ENCODE measurements around the gene GSTT2B. TPM values are rescaled to one million over a fixed set of nuclear protein-coding genes. Genes with fewer than 3 reads are reported as not detected.

The GSTT2B gene
- total and polyA plus RNA-seq, 2 donors (not counting 3 experiments of a cell fraction or from before 2014, with no cell fraction given): 33.6 to 36.1 TPM

DNA sequence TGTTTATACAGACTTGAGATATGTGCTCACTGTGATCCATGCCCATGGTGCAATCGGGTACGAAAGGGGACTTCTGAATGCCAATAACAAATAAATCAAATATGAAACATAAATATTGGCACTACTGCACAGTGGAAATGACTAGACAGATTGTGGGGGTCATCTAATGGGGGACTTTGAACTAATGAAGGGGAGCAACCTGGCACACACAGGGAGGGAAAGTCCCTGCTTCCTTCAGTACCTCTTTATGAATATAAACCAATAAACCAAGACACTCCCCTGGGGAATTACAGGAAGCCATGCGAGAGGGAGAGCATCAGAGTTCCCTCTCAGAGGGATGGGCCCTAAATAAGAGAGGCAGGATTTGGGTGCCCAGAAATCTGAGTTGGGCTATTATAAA, 45.7 kb downstream of the GSTT2B start:
- H3K4me1 ChIP-seq (ENCODE audit: control insufficient read depth, extremely low read depth, insufficient read depth, low read length): peaks cover 12% of the 10 kb centered on the region
- TF ChIP-seq, protein P1, sequence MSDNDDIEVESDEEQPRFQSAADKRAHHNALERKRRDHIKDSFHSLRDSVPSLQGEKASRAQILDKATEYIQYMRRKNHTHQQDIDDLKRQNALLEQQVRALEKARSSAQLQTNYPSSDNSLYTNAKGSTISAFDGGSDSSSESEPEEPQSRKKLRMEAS (IDR thresholded peaks at IDR 0.05; ENCODE audit: insufficient read depth, insufficient read length): no peak
- TF ChIP-seq GATA2 (IDR thresholded peaks at IDR 0.05; ENCODE audit: insufficient read depth, insufficient read length, low read depth, low read length) (no peak), POLR2AphosphoS5 (IDR thresholded peaks at IDR 0.05; ENCODE audit: insufficient read depth, low read depth, low read length) (no peak), FOS (IDR thresholded peaks at IDR 0.05; ENCODE audit: borderline replicate concordance, insufficient read depth, low read length) (no peak), MYC (IDR thresholded peaks at IDR 0.05; ENCODE audit: low read depth, low read length) (no peak), JUN (IDR thresholded peaks at IDR 0.05; ENCODE audit: borderline replicate concordance, insufficient read depth, insufficient read length, low read depth) (no peak), POLR2A (IDR thresholded peaks at IDR 0.05; ENCODE audit: low read depth, low read length) (no peak), EZH2 (IDR thresholded peaks at IDR 0.05; ENCODE audit: borderline replicate concordance, low read depth, low read length, severe bottlenecking) (no peak)
- TF ChIP-seq, protein P2, sequence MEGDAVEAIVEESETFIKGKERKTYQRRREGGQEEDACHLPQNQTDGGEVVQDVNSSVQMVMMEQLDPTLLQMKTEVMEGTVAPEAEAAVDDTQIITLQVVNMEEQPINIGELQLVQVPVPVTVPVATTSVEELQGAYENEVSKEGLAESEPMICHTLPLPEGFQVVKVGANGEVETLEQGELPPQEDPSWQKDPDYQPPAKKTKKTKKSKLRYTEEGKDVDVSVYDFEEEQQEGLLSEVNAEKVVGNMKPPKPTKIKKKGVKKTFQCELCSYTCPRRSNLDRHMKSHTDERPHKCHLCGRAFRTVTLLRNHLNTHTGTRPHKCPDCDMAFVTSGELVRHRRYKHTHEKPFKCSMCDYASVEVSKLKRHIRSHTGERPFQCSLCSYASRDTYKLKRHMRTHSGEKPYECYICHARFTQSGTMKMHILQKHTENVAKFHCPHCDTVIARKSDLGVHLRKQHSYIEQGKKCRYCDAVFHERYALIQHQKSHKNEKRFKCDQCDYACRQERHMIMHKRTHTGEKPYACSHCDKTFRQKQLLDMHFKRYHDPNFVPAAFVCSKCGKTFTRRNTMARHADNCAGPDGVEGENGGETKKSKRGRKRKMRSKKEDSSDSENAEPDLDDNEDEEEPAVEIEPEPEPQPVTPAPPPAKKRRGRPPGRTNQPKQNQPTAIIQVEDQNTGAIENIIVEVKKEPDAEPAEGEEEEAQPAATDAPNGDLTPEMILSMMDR (IDR thresholded peaks at IDR 0.05; ENCODE audit: extremely low read depth in 1 of 2, insufficient read depth in 1 of 2, low read depth in 1 of 2, low read length in 2 of 2): no peak
- BruUV-seq (replicated peaks): no TSS peak
- no peaks in the 10 kb centered on the region for H3K79me2 ChIP-seq (ENCODE audit: control insufficient read depth, insufficient read depth, low read length)
- no peak overlapping the region for H3K27ac ChIP-seq (ENCODE audit: insufficient read depth, low read depth, low read length)
- intact Hi-C loops (cut with micrococcal nuclease): loop anchor here (2.0 kb wide), 1 partner anchor 14 kb away; no protein-coding TSS in a partner anchor
- no peak overlapping the region for H3K4me3 ChIP-seq (replicated peaks in 1 of 3; ENCODE audit: insufficient read depth in 1 of 3, low read depth in 1 of 3, low read length in 3 of 3)
- dilution Hi-C loops (cut with MboI; ENCODE audit: extremely low pct_ligation_motif_present, low sequenced_read_pairs): no loop called here
- H3K4me2 ChIP-seq (ENCODE audit: insufficient read depth, low read length): no peak overlapping the region
- no peaks in the 10 kb centered on the region for H3K9me3 ChIP-seq (replicated peaks; ENCODE audit: control insufficient read depth, insufficient read depth, low read length)
- H2AFZ ChIP-seq (ENCODE audit: low read depth, low read length): no peak overlapping the region
- H3K9ac ChIP-seq (replicated peaks; ENCODE audit: extremely low read depth, insufficient read depth, low read length): no peak overlapping the region
- DNase-seq (ENCODE audit: low read depth, low spot score): no peak
- no peaks in the 10 kb centered on the region for H3K27me3 ChIP-seq (ENCODE audit: control insufficient read depth in 2 of 2, insufficient read depth in 2 of 2, low read length in 2 of 2)
- H3K9me1 ChIP-seq (replicated peaks; ENCODE audit: control insufficient read depth, extremely low read depth, insufficient read depth, low read length): no peaks in the 10 kb centered on the region
- peak; percentile 21 for FAIRE-seq
- POLR2A ChIA-PET: no interaction called here
- H4K20me1 ChIP-seq (replicated peaks; ENCODE audit: control insufficient read depth, extremely low read depth, insufficient read depth, low read length): no peaks in the 10 kb centered on the region
- H3K36me3 ChIP-seq (ENCODE audit: control insufficient read depth in 2 of 2, extremely low read depth in 1 of 2, insufficient read depth in 2 of 2, low read length in 2 of 2): peaks cover 0 to 2% of the 10 kb centered on the region in 2 experiments
- CTCF ChIA-PET: no interaction called here
